ENCODE measurements around the gene TMEM119. TPM values are rescaled to one million over a fixed set of nuclear protein-coding genes. Genes with fewer than 3 reads are reported as not detected.

Gene TMEM119
- total and polyA plus RNA-seq, 9 of the 15 experiments (the other 6 are each of a cell fraction or from before 2014, with no cell fraction given) = 0.18 TPM; not detected in 8

DNA sequence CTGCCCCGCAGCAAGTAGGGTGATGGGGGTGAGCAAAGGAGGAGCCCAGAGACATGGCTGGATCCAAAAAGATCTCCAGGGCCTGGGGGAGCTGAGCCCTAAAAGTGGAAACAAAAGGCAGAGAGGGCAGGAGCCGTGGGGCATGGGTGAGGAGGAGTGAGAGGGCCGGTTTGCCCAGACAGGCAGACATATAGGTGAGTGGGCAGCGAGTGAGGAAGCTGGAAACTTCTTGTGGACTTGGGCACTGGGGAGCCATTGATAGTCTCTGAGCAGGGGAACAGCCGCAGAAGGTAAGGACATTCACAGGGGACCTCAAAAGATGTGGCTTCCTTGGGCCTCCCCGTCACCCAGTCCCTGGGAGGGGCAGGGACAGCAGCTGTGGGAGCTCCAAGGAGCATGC, 16.8 kb upstream of the TMEM119 start:
- Histone ChIP-seq H3K27ac (ENCODE audit: extremely low read depth, low read depth, low read length) (no peak overlapping the region), H3K9ac (ENCODE audit: insufficient read depth in 1 of 2, low read depth in 2 of 2, low read length in 2 of 2) (peak overlapping the region in 1 of 2 experiments; percentile 18; a peak in 1 of 4 replicates), H3K79me2 (ENCODE audit: control insufficient read depth, insufficient read depth, low read length) (no peaks in the 10 kb centered on the region), H3K9me1 (ENCODE audit: control insufficient read depth, insufficient read depth, low read length) (no peaks in the 10 kb centered on the region), H3K4me1 (replicated peaks in 1 of 2; ENCODE audit: control insufficient read depth in 2 of 2, insufficient read depth in 2 of 2, low read length in 2 of 2) (peaks cover 13 to 15% of the 10 kb centered on the region in 2 experiments), H3K9me3 (replicated peaks; ENCODE audit: control insufficient read depth, insufficient read depth, low read depth, low read length) (no peaks in the 10 kb centered on the region), H3K4me2 (ENCODE audit: insufficient read depth, low read length) (no peak overlapping the region), H3K27me3 (ENCODE audit: control insufficient read depth in 2 of 2, insufficient read depth in 2 of 2, low read length in 2 of 2) (no peaks in the 10 kb centered on the region), H3K4me3 (no peak overlapping the region), H3K36me3 (ENCODE audit: control insufficient read depth, insufficient read depth, low read length) (no peaks in the 10 kb centered on the region), H4K20me1 (replicated peaks; ENCODE audit: control insufficient read depth, insufficient read depth, low read length) (no peaks in the 10 kb centered on the region), H2AFZ (ENCODE audit: low read depth, low read length) (no peak overlapping the region)
- POLR2A ChIA-PET = interaction anchor here (0.6 to 1.9 kb wide), 3 partner anchors 13 to 54 kb away, joined by 4 to 8 read pairs (median 5); partner anchors contain the start of gene SART3
- no peak for FAIRE-seq
- in situ Hi-C loops (cut with MboI) (loop anchor here (5.0 kb wide), 1 partner anchor 47 kb away; no protein-coding TSS in a partner anchor), intact Hi-C loops (cut with micrococcal nuclease) (no loop called here)
- TF ChIP-seq, protein P1, sequence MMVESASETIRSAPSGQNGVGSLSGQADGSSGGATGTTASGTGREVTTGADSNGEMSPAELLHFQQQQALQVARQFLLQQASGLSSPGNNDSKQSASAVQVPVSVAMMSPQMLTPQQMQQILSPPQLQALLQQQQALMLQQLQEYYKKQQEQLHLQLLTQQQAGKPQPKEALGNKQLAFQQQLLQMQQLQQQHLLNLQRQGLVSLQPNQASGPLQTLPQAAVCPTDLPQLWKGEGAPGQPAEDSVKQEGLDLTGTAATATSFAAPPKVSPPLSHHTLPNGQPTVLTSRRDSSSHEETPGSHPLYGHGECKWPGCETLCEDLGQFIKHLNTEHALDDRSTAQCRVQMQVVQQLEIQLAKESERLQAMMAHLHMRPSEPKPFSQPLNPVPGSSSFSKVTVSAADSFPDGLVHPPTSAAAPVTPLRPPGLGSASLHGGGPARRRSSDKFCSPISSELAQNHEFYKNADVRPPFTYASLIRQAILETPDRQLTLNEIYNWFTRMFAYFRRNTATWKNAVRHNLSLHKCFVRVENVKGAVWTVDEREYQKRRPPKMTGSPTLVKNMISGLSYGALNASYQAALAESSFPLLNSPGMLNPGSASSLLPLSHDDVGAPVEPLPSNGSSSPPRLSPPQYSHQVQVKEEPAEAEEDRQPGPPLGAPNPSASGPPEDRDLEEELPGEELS (CRISPR knock-in tag; IDR thresholded peaks at IDR 0.05; ENCODE audit: borderline replicate concordance) = no peak
- TF ChIP-seq RBM25 (IDR thresholded peaks at IDR 0.05; ENCODE audit: low read depth, low read length, severe bottlenecking) (peak; percentile 36), ZFP36 (IDR thresholded peaks at IDR 0.05; ENCODE audit: low read depth, low read length, partially characterized antibody) (peak; percentile 42), TBP (optimal IDR thresholded peaks at IDR 0.05; ENCODE audit: low read depth, low read length) (no peak), KDM1A (IDR thresholded peaks at IDR 0.05) (0 out of 4 replicates have a peak, but pooled peaks of 1 of the 2 experiments have one; percentile 2), MBD1 (CRISPR knock-in tag; IDR thresholded peaks at IDR 0.05) (no peak), SNIP1 (IDR thresholded peaks at IDR 0.05; ENCODE audit: low read depth) (no peak)
- no peak for ATAC-seq
- no peak for DNase-seq (ENCODE audit: extremely low read depth in 1 of 4, low spot score in 3 of 4)
- CTCF ChIA-PET (ENCODE audit: low intra/inter-chr PET ratio) = no interaction called here
- no TSS peak for BruUV-seq (replicated peaks)
- whole genome bisulfite sequencing (ENCODE audit: insufficient coverage, low coverage, missing lambda C conversion rate) = 40% methylated on average over 6 of the region's 6 CpGs
